GM18511 (cell line): ENCODE data around the gene PGPEP1.
A peak's percentile ranks its signal among the peaks of the same experiment; 100 is the strongest.
"Not testable (repeated sequence)": the region's sequence is repeated elsewhere in the genome, so short reads cannot be mapped to it uniquely, and the experiment has no call there.

Source experiments
- ATAC-seq: cut with Tn5 transposase; IDR thresholded peaks from one replicate; pipeline ENCODE4 v1.9.1; 2021; ENCODE audit warnings: mild to moderate bottlenecking, moderate library complexity; ENCODE audit not compliant: unreplicated experiment

The PGPEP1 gene

GRCh38 chr19:18308051-18308947 is 32.1 kb upstream of the PGPEP1 start:
- no peak for ATAC-seq

DNA sequence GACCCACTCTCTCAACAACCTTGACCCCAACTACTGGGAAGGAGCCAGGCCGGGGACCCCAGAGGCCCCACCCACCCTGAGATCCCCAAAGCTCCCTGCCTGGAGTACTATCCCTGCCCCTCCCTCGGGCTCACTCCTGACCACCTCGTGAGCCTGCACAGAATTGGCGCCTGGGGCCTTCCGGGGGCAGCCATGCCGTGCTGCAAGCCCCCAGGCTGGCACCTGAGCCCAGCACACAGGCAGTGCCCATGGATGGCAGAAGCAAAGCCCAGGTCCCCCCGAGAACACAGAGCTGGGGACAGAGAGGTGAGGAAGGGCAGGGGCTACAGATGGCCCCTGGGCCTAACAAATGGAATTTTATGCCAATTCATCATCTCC is 31.5 kb upstream of the PGPEP1 start:
- ATAC-seq: no peak

GRCh38 chr19:18309525-18310064 is 30.8 kb upstream of the PGPEP1 start:
- ATAC-seq: no peak

GRCh38 chr19:18310118-18310909 is 30.1 kb upstream of the PGPEP1 start:
- ATAC-seq: no peak

DNA sequence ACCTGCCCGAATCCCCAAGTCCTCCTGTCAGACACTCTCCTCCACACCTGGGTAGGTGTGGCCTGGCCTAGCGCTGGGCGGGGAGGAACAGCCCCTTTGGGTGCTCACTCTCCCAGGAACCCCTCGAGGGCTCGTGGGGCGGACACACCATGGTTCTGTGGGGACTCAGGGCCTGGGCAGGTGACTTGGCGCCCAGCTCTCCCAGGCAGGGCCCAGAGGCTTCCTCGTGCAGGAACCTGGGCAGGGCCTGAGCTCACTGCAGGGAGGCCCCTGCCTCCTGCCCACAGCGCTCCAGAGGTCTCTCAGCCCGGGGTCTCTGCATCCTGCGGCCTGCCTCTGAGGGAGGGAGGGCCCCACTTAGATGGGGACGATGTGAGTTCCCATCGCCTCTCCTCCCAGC is 29.4 kb upstream of the PGPEP1 start:
- ATAC-seq: no peak

DNA sequence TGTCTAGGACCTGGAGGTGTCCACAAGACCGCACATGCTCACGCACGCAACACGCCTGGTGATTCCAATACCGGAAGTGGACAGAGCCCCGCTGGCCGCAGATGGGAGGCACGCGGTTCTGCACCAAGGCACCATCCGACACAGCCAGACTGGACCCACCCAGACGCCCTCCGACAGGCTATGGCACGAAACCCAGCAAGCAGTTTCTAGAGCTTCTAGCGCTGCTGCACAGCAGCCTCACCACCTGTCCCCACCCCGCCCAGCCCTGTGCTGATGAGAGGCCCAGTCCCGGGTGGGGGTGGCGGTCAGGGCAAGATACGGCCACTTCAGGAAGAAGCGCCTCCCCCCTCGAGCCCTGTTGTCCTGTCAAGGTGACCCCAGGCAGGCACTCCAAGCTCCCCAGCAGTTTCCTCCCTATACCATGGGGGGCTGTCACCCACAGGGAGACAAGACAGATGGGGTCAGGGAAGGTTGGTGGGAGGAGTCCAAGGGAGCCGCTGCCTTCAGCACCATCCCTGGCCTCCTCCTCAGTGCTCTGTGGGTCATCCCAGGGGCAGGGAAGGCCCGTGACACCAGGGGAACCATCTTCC is 28.8 kb upstream of the PGPEP1 start:
- ATAC-seq: no peak

DNA sequence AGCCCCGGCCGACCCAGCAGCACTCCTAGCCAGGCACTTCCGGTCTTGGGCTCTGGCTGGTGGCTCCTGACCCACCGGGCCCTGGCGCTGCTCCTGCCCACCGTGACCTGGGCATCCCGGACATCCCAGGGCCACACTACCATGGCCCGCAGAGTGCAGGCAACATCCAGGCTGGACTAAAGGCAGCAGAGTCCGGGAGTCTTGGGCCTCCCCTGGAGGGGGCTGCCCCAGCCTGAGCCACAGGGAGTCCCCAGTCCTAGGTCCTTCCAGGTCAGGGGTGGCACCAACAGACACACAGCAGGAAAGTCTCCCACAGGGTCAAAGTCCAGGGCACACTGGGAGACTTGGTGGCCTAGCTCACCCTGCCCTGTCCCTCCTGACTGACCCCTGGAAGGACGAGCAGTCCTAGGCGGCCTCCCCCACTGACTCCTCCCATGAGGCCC is 28.3 kb upstream of the PGPEP1 start:
- no peak for ATAC-seq

GRCh38 chr19:18313398-18313797 is 27.0 kb upstream of the PGPEP1 start:
- ATAC-seq: no peak

DNA sequence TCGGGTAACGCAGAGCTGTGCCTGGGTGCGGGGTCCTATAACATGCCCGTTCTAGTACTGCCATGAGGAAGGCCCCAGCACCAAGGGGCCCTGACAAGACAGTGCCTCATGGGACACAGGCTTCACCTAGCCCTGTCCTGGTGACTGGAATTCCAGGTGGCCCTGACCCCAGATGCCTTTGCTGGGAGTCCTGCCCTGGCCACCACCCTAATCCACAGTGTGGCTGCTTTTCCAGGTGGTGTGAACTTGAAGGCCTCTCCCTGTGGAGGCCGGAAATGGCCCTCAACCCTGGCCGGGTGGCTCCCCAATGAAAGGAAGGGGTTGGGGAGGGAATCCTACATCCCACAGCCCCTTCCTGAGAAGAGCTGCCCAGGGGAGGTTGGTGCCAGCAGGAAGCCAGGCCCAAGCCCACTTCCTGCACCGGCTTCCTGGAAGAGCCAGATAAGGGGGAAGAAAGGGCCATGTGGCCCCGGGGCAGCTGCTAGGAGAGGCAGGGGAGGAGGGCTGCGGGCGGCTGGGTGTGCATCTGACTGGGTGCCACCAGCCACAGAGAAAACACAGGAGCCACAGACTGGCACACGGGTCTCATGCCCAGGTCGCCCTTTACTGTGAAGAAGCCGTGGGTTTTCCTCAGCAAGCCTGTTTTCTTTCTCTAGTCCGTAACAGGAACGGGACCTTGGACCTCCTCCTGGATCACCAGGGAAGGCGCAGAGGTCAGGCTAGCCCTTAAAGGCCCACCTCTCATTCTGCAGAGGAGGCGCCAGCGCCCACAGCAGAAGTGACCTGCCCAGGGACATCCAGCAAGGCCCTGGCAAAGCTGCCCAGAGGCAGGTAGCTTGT is 22.2 kb upstream of the PGPEP1 start:
- no peak for ATAC-seq

GRCh38 chr19:18319591-18320135 is 20.7 kb upstream of the PGPEP1 start:
- ATAC-seq: no peak

- no peak for ATAC-seq
Observed at GRCh38 chr19:18320865-18321733, 19.3 kb upstream of the PGPEP1 start.

- no peak for ATAC-seq
Observed at GRCh38 chr19:18321734-18322102, 18.7 kb upstream of the PGPEP1 start.

GRCh38 chr19:18322318-18322758 is 18.1 kb upstream of the PGPEP1 start:
- ATAC-seq: peak; percentile 34

DNA sequence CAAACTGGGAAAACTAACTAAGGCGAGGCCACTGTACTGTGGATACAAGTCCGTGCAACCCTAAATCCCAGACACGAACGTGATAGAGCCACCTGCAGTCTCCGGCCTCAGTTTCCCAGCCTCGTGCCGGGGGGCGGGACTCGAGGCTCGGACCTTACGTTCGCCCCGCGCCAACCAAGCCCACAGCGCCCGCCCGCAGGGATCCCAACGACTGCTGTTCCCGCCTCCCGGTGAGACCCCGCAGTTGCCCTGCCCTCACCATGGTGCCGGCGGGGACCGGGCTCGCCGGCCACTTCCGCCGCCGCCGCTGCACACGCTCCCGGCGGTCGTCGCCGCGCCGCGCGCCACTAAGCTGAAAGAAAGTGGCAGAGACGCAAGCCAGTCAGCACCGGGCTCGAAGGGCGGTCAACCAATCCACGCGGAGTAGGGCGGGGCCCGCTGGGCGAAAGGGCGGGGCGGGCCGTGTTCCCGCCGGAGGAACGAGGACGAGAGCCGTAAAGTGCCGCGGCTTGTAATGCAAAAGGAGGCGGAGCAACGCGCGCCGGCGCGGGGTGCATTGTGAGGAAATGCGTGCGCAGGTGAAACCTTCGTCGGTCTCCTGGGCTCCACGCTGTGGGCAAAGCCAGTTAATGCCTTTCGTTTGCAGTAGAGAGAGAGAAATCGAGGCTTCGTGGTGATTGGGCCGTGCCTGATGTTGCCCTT is 17.5 kb upstream of the PGPEP1 start, which contains the start of gene LSM4:
Gene LSM4, minus strand, starts transcription at position 318 of the 702 bp plus-strand sequence. Its CDS starts 56 bp downstream, at position 262.
- ATAC-seq: peak; percentile 94

DNA sequence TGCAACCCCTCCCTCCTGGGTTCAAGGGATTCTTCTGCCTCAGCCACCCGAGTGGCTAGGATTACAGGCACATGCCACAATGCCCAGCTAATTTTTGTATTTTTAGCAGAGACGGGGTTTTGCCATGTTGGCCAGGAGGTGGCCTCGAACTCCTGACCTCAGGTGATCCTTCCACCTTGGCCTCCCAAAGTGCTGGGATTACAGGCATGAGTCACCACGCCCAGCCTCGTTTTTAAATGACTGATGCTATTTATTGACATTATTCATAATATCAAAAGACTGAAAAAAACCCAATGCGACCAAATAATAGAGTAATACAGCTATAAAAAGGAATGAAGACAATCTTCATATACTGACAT is 16.0 kb upstream of the PGPEP1 start:
- ATAC-seq: not testable (repeated sequence)

DNA sequence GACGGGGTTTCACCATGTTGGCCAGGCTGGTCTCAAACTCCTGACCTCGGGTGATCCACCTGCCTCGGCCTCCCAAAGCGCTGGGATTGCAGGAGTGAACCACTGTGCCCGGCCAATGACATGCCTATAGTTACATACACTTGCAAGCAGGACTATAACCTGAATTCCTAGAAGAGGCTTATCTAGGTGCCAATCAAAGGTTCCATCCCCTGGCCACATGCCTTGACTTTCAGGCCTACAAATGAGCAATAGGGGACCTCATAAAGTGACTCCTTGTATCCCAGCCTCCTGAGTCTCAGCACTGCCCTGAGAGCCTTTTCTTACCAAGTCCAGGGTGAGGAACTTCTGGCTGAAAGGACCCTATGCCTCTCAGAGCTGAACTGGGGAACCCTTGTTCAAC is 13.6 kb upstream of the PGPEP1 start:
- ATAC-seq: no peak

DNA sequence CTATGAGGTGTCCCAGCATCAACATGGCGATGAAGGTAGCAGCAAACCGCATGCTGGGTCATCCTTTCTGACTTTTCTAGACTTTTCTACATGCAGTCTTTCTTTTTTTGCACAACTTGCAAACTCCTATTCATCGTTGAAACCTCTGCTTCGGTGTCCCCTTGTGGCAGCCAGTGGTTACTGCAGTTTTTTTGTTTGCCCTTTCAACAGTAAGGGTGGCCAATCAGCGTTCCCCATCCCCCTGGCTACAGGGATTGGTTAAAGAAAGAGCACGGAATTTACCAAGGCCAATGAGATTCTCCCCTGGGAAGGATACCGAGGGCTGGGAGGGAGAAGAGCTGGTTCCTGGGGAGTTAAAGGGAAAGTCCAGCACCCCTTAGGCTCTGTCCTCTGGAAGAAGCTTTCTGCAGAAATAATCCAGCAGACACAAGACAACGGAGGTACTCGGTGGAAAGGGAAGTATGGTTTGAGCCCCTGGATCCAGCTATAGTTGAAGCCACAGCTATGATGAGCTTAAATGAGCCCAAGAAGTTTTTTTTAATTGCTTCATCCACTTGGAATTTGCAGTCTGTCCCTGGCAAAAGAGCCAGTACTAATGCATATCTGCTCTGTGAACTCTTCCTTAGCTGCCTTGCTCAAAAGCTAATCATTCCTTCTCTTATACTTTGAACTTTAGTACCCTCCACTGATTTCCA is 11.9 kb upstream of the PGPEP1 start:
- ATAC-seq: peak; percentile 88

GRCh38 chr19:18329035-18329376 is 11.4 kb upstream of the PGPEP1 start:
- no peak for ATAC-seq
